B cell (primary cell): ENCODE measurements around the gene ARHGEF3. TPM values are rescaled to one million over a fixed set of nuclear protein-coding genes. Genes with fewer than 3 reads are reported as not detected.

ENCODE experiments used
- ATAC-seq: fragments of 200-7000 bp; cut with Tn5 transposase; one replicate; pipeline ENCODE4 v1.10.0; 2021; ENCODE audit warnings: low read depth, mild to moderate bottlenecking, moderate number of reproducible peaks, moderate library complexity
- CTCF ChIA-PET: fragments of 350-600 bp; sonication (Branson Sonifier 250); formaldehyde crosslinking; loops from one replicate; lab custom pipeline; 2021; ENCODE audit warnings: antibody characterized with exemption, inconsistent platforms; lab: Charles Lee
- POLR2A ChIA-PET: fragments of 350-600 bp; sonication (Branson Sonifier 250); formaldehyde crosslinking; loops from one replicate; lab custom pipeline; 2021; ENCODE audit warnings: antibody characterized with exemption; lab: Charles Lee
- DNase-seq: peaks from one replicate; pipeline ENCODE4 v3.0.0; 2013
- H2AFZ ChIP-seq: 2 replicates; pipeline ENCODE4 v1.6.1; 2012; ENCODE audit warnings: mild to moderate bottlenecking, low read depth, low read length; ENCODE audit not compliant: insufficient read depth, poor library complexity, severe bottlenecking
- H3K27ac ChIP-seq, 2 donors: 1 replicate in 1 of 2; 2 replicates in 1 of 2; pipeline ENCODE4 v1.5.1; 2012 to 2013; ENCODE audit warnings: low read length in 2 of 2, mild to moderate bottlenecking in 2 of 2, moderate library complexity in 1 of 2
- H3K27me3 ChIP-seq, 4 experiments: fragments of 200-600 bp in 1 of 4; sonication (generic) in 1 of 4; replicated peaks in 1 of 4; 1 replicate in 2 of 4; 2 replicates in 2 of 4; pipeline versions ENCODE4 v1.6.1 to v1.7.0; 2013 to 2016; ENCODE audit warnings: low read length in 3 of 4, mild to moderate bottlenecking in 2 of 4, mixed read lengths in 1 of 4, moderate library complexity in 1 of 4; ENCODE audit not compliant: insufficient read depth in 4 of 4, control insufficient read depth in 3 of 4; ENCODE audit errors: control extremely low read depth in 1 of 4
- H3K36me3 ChIP-seq, 2 experiments: replicated peaks in 1 of 2; 1 replicate in 1 of 2; 2 replicates in 1 of 2; pipeline versions ENCODE4 v1.6.1 to v1.7.1; 2013; ENCODE audit warnings: low read length in 1 of 2; ENCODE audit not compliant: insufficient read depth in 2 of 2, control insufficient read depth in 1 of 2; ENCODE audit errors: control extremely low read depth in 1 of 2, extremely low read depth in 1 of 2
- H3K4me1 ChIP-seq, 2 donors: fragments of 200-600 bp in 1 of 2; sonication (generic) in 1 of 2; 1 replicate in 1 of 2; 2 replicates in 1 of 2; pipeline versions ENCODE4 v1.5.1 to v1.6.1; 2013 to 2017; ENCODE audit warnings: low read length in 2 of 2; ENCODE audit not compliant: control insufficient read depth in 2 of 2, insufficient read depth in 2 of 2
- H3K4me2 ChIP-seq: replicated peaks from 2 replicates; pipeline ENCODE3; 2012; ENCODE audit warnings: mild to moderate bottlenecking, low read depth, low read length; ENCODE audit not compliant: poor library complexity, severe bottlenecking
- H3K4me3 ChIP-seq, 5 experiments: fragments of 200-600 bp in 1 of 5; sonication (generic) in 1 of 5; 1 replicate in 3 of 5; 2 replicates in 2 of 5; pipeline versions ENCODE4 v1.5.1 to v1.7.0; 2011 to 2016; ENCODE audit warnings: low read length in 4 of 5, mild to moderate bottlenecking in 4 of 5, low read depth in 2 of 5, control low read depth in 1 of 5, moderate library complexity in 1 of 5; ENCODE audit not compliant: insufficient read depth in 1 of 5; ENCODE audit errors: control extremely low read depth in 1 of 5, extremely low read depth in 1 of 5
- H3K79me2 ChIP-seq: fragments of 200-600 bp; sonication (generic); one replicate; pipeline ENCODE4 v1.6.0; 2016; ENCODE audit warnings: low read length; ENCODE audit not compliant: control insufficient read depth, insufficient read depth
- H3K9ac ChIP-seq: fragments of 200-600 bp; sonication (generic); 2 replicates; pipeline ENCODE4 v1.6.1; 2017; ENCODE audit warnings: mild to moderate bottlenecking, low read length, moderate library complexity
- H3K9me3 ChIP-seq, 3 donors: one replicate each; pipeline versions ENCODE4 v1.6.1 to v1.7.1; 2013; ENCODE audit warnings: low read length in 2 of 3; ENCODE audit not compliant: control insufficient read depth in 2 of 3, insufficient read depth in 1 of 3; ENCODE audit errors: control extremely low read depth in 1 of 3
- H4K20me1 ChIP-seq: 2 replicates; pipeline ENCODE4 v1.6.0; 2012; ENCODE audit warnings: mild to moderate bottlenecking, low read length; ENCODE audit not compliant: insufficient read depth, control insufficient read depth, poor library complexity, severe bottlenecking
- H3K27ac Mint-ChIP-seq: one replicate; pipeline ENCODE4 v1.8.0; 2021; ENCODE audit warnings: mixed read lengths
- H3K27me3 Mint-ChIP-seq: one replicate; pipeline ENCODE4 v1.8.0; 2021; ENCODE audit warnings: mixed read lengths
- H3K4me1 Mint-ChIP-seq: one replicate; pipeline ENCODE4 v1.8.0; 2021; ENCODE audit warnings: mixed read lengths
- H3K4me3 Mint-ChIP-seq: one replicate; pipeline ENCODE4 v1.8.0; 2021; ENCODE audit warnings: mixed read lengths
- H3K9me3 Mint-ChIP-seq: one replicate; pipeline ENCODE4 v1.8.0; 2022; ENCODE audit warnings: mixed read lengths; ENCODE audit not compliant: insufficient read depth
- CTCF ChIP-seq: fragments of 200-600 bp; IDR thresholded peaks from one replicate; pipeline ENCODE4 v1.8.0; 2022; ENCODE audit warnings: antibody characterized with exemption, mild to moderate bottlenecking
- EZH2 ChIP-seq: IDR thresholded peaks from 2 replicates; pipeline ENCODE4 v1.6.1; 2012; ENCODE audit warnings: borderline replicate concordance, low read depth, mild to moderate bottlenecking, moderate library complexity, low read length; ENCODE audit not compliant: insufficient read depth, poor library complexity, severe bottlenecking
- whole genome bisulfite sequencing: methylation state at CpG from one replicate; pipeline ENCODE4 v1.1.5; 2013; ENCODE audit warnings: missing lambda C conversion rate; ENCODE audit not compliant: insufficient coverage; 5-methylcytosine and 5-hydroxymethylcytosine counted together
- intact Hi-C: fragments of 100-400 bp; cut with micrococcal nuclease; formaldehyde crosslinking; loops from one replicate; pipeline ENCODE4 v1.10.0; 2022
- polyA plus RNA-seq: library from polyadenylated mRNA; depleted of rRNA; stranded (reverse); fragments of >200 nt; gene quantifications from 2 replicates; pipeline ENCODE4 v1.2.3, GENCODE V29; 2012
- total RNA-seq, 2 donors: library from RNA; stranded (reverse); fragments of 120-200 nt in 1 of 2; gene quantifications; 1 replicate in 1 of 2; 2 replicates in 1 of 2; pipeline versions ENCODE4 v1.2.3 to v1.2.4, GENCODE V29; 2013 to 2022

ARHGEF3 gene
- total and polyA plus RNA-seq, 2 donors (not counting 1 experiment from before 2014, with no cell fraction given): 30.8 to 33.5 TPM

GRCh38 chr3:56837196-56837955, 35.6 kb upstream of the ARHGEF3 start:
- no peaks in the 10 kb centered on the region for H3K79me2 ChIP-seq
- H3K4me2 ChIP-seq: no peak overlapping the region
- H3K4me1 ChIP-seq: peaks cover 0 to 3% of the 10 kb centered on the region in 2 donors
- ChIA-PET POLR2A (no interaction called here), CTCF (interaction anchor here (1.4 kb wide), 1 partner anchor 158 kb away, joined by 3 read pairs; no protein-coding TSS in a partner anchor)
- TF ChIP-seq CTCF: no peak
- no peak for TF ChIP-seq EZH2
- DNase-seq (no peak), ATAC-seq (no peak)
- no peak overlapping the region for H3K4me3 Mint-ChIP-seq
- no peaks in the 10 kb centered on the region for H3K9me3 ChIP-seq
- no peak overlapping the region for H2AFZ ChIP-seq
- peaks cover 8% of the 10 kb centered on the region for H3K4me1 Mint-ChIP-seq
- H3K4me3 ChIP-seq: no peak overlapping the region
- intact Hi-C loops: no loop called here
- H4K20me1 ChIP-seq: no peaks in the 10 kb centered on the region
- WGBS: 50% methylated on average over 6 of the region's 9 CpGs
- no peaks in the 10 kb centered on the region for H3K27me3 Mint-ChIP-seq
- H3K9me3 Mint-ChIP-seq: no peaks in the 10 kb centered on the region
- no peak overlapping the region for H3K27ac ChIP-seq
- no peak overlapping the region for H3K9ac ChIP-seq
- H3K27ac Mint-ChIP-seq: no peak overlapping the region
- H3K27me3 ChIP-seq: no peaks in the 10 kb centered on the region
- no peaks in the 10 kb centered on the region for H3K36me3 ChIP-seq
